SK-N-SH treated with all-trans-retinoic acid at 6 μM for 48 hours (cell line): Measurements from ENCODE around the gene CST1.

Experiments
- ATAC-seq: fragments of 200-7000 bp; cut with Tn5 transposase; 3 replicates; pipeline ENCODE4 v1.9.1; 2020; ENCODE audit warnings: mild to moderate bottlenecking, moderate library complexity
- ARNTL ChIP-seq: fragments of 450-650 bp; formaldehyde crosslinking; IDR thresholded peaks from 2 replicates; pipeline ENCODE4 v1.5.0; 2020; ENCODE audit warnings: low read depth, mild to moderate bottlenecking, moderate library complexity, borderline replicate concordance
- BACH2 ChIP-seq: fragments of 250-450 bp; sonication (Bioruptor Pico); IDR thresholded peaks from 2 replicates; pipeline ENCODE4 v1.9.0; 2021; ENCODE audit warnings: mild to moderate bottlenecking, borderline replicate concordance
- CREB5 ChIP-seq: fragments of 250-450 bp; sonication (Bioruptor Pico); IDR thresholded peaks from 2 replicates; pipeline ENCODE4 v1.5.1; 2020; ENCODE audit warnings: low read depth, mild to moderate bottlenecking, moderate library complexity
- CSDC2 ChIP-seq: fragments of 250-450 bp; sonication (Bioruptor Pico); IDR thresholded peaks from 2 replicates; pipeline ENCODE4 v1.5.0; 2020; ENCODE audit warnings: mild to moderate bottlenecking, moderate library complexity
- ESRRG ChIP-seq: fragments of 250-450 bp; sonication (Bioruptor Pico); IDR thresholded peaks from 2 replicates; pipeline ENCODE4 v1.6.1; 2021; ENCODE audit warnings: mild to moderate bottlenecking
- GLIS3 ChIP-seq: fragments of 250-450 bp; sonication (Bioruptor Pico); IDR thresholded peaks from 2 replicates; pipeline ENCODE4 v1.5.0; 2020; ENCODE audit warnings: mild to moderate bottlenecking, moderate library complexity
- ISL1 ChIP-seq: fragments of 250-450 bp; sonication (Bioruptor Pico); IDR thresholded peaks from 2 replicates; pipeline ENCODE4 v2.1.2; 2022; ENCODE audit warnings: mild to moderate bottlenecking, moderate library complexity
- PATZ1 ChIP-seq: fragments of 250-450 bp; sonication (Bioruptor Pico); IDR thresholded peaks from 2 replicates; pipeline ENCODE4 v1.8.0; 2020; ENCODE audit warnings: mild to moderate bottlenecking, moderate library complexity, borderline replicate concordance
- RARB ChIP-seq: fragments of 250-450 bp; sonication (Bioruptor Pico); IDR thresholded peaks from 2 replicates; pipeline ENCODE4 v1.8.0; 2021; ENCODE audit warnings: mild to moderate bottlenecking, moderate library complexity
- TOX ChIP-seq: fragments of 250-450 bp; sonication (Bioruptor Pico); IDR thresholded peaks from 2 replicates; pipeline ENCODE4 v1.8.0; 2021; ENCODE audit warnings: mild to moderate bottlenecking, moderate library complexity, borderline replicate concordance
- TSHZ2 ChIP-seq: fragments of 250-450 bp; sonication (Bioruptor Pico); IDR thresholded peaks from 2 replicates; pipeline ENCODE4 v1.5.0; 2020; ENCODE audit warnings: mild to moderate bottlenecking, moderate library complexity
- ZC3H10 ChIP-seq: fragments of 250-450 bp; sonication (Bioruptor Pico); IDR thresholded peaks from 2 replicates; pipeline ENCODE4 v1.5.1; 2021; ENCODE audit warnings: mild to moderate bottlenecking, moderate library complexity
- ZNF565 ChIP-seq: fragments of 450-650 bp; formaldehyde crosslinking; conservative IDR thresholded peaks from 2 replicates; pipeline ENCODE4 v1.5.0; 2020; ENCODE audit warnings: low read depth, mild to moderate bottlenecking, moderate library complexity
- ZNF70 ChIP-seq: fragments of 450-650 bp; formaldehyde crosslinking; IDR thresholded peaks from 2 replicates; pipeline ENCODE4 v1.5.0; 2020; ENCODE audit warnings: mild to moderate bottlenecking, moderate library complexity
- ZNF8 ChIP-seq: fragments of 450-650 bp; formaldehyde crosslinking; IDR thresholded peaks from 2 replicates; pipeline ENCODE4 v1.5.0; 2020; ENCODE audit warnings: mild to moderate bottlenecking, moderate library complexity

Gene CST1

GRCh38 chr20:23700931-23701330 is 49.8 kb downstream of the CST1 start:
- no peak for TF ChIP-seq TOX (CRISPR knock-in tag)
- TF ChIP-seq ARNTL = no peak
- no peak for ATAC-seq

- ATAC-seq = no peak
- TF ChIP-seq ZNF565 (CRISPR knock-in tag) (no peak), ESRRG (CRISPR knock-in tag) (no peak), PATZ1 (CRISPR knock-in tag) (no peak), CREB5 (CRISPR knock-in tag) (no peak), RARB (CRISPR knock-in tag) (no peak), TOX (CRISPR knock-in tag) (no peak), BACH2 (no peak), TSHZ2 (CRISPR knock-in tag) (no peak), GLIS3 (CRISPR knock-in tag) (no peak), CSDC2 (CRISPR knock-in tag) (no peak), ISL1 (CRISPR knock-in tag) (no peak), ZC3H10 (no peak), ZNF8 (CRISPR knock-in tag) (no peak), ZNF70 (CRISPR knock-in tag) (no peak)
- TF ChIP-seq, all 23 proteins: peak for 0
Measured at GRCh38 chr20:23697947-23698346, 52.8 kb downstream of the CST1 start.
